ENCODE data around the gene SP6. TPM values are rescaled to one million over a fixed set of nuclear protein-coding genes. Genes with fewer than 3 reads are reported as not detected.

Gene SP6
- 0.65 and 1.2 TPM in 2 replicates for total RNA-seq

GRCh38 chr17:47850692-47851573, at the start of gene SP6:
SP6 (minus strand) TSS chr17:47851163; CDS start chr17:47848429, 2,734 bp downstream.

DNA sequence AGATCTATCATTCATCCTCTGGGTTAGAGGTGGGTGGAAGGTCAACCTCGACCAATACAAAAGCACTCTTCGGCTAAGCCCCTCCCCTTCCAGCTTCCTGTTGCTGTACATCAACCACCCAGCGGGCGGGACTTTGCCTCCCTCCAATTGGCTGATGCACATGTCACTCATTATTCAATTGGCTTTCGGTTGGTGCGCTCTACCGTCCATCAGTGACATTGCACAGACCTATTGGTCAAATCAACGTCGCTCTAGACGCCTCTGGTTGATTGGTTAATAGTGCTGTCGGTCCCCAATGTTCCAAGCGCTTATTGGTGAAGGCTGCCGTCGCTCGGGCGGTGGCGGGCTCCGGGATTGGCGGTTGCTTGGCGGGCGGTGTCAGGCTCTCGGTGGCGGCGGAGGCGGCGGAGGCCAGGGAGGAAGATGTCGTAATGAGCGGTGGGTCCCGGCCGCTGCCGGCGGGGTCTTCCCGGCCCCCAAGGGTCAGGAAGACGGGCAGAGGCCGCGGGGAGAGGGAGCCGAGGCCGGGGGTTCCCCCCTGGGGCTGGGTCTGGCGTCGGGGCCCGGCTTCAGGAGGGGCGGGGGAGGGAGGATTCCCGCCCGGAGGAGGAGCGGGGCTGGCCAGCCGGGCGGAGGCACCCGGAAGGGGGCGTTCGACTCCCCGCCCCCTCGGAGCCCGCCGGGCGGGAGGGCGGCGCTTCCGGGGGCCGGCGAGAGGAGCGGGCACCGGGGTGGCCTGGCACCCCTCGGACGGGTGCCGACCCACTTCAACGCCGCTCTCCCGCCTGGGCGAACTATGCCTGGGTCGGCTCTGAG, 45.1 kb upstream of the SP6 start, which contains the start of gene SP2:
Gene SP2, plus strand, starts transcription at position 381 of the 816 bp plus-strand sequence. Its CDS starts 51 bp downstream, at position 432.

GRCh38 chr17:47840742-47841487, 10.0 kb downstream of the SP6 start, which contains the start of gene SCRN2:
SCRN2 (minus strand) TSS chr17:47841273; CDS start chr17:47840843, 430 bp downstream.

DNA sequence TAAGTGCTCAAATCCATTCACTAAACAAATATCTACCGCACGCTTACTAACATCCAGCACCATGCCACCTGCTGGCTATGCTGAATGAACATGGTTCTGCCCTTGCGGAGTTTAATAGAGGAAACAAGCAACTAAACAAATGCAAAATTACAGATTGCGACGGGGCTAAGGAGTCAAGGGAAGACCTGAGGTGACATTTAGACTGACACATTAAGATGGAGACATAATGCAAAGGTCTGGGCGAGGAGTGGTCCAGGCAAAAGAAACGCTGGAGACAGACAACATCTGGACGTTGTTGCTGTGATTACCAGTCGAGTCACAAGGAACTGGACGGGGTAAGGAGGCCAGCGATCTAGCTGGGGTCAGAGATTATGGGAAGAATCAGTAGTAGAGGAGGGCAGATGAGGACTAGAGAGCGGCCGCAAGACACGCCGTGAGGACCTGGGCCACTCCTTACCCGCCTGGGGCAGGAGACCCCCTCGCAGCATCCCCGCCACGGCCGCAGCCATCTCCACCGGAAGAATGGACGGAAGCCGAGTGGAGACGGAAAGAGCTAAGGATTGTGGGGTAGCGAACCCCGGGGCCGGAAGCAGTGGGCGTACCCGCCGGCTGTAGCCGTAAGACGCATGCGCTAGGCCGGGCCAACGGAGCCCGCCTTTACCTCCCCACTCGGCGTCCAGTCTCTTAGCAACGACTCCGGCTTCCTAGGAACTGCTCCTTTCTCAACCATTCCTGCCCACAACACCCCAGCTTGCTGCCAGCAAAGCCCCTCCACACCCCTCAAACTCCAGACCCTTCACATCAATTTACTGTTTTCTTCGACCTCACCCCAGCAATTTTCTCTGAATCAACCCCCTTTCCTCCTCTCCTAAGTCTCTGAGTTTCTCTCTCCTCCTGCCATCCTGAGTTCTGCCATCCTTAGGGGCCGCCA, 19.7 kb downstream of the SP6 start, which contains the start of the genes LRRC46 and MRPL10:
Gene LRRC46, plus strand, starts transcription at position 668 of the 931 bp plus-strand sequence. CDS start 320 bp downstream, outside the sequence.
Gene MRPL10, minus strand, starts transcription at position 539 of the 931 bp plus-strand sequence. Its CDS starts 30 bp downstream, at position 509.

GRCh38 chr17:47821424-47822391, 29.3 kb downstream of the SP6 start, which contains the start of gene OSBPL7:
OSBPL7 (minus strand) TSS chr17:47821794; CDS start chr17:47820278, 1,516 bp downstream.

Other genes starting within 250 kb of the SP6 start
- gene KPNB1, start 201.2 kb downstream of the SP6 start, total RNA-seq: 331 and 395 TPM in 2 replicates
- gene TBKBP1, start 157.0 kb downstream of the SP6 start, total RNA-seq: 9.1 and 13.8 TPM in 2 replicates
- gene TBX21, start 117.9 kb downstream of the SP6 start, total RNA-seq: not detected in 2 replicates
- 5.8 and 11.1 TPM in 2 replicates for gene OSBPL7, start 29.4 kb downstream of the SP6 start, total RNA-seq
- gene MRPL10, start 19.6 kb downstream of the SP6 start, total RNA-seq: 15.8 and 25.0 TPM in 2 replicates
- gene LRRC46, start 19.5 kb downstream of the SP6 start, total RNA-seq: under 0.01 and 0.15 TPM in 2 replicates
- gene SCRN2, start 9.9 kb downstream of the SP6 start, total RNA-seq: 51.6 and 69.1 TPM in 2 replicates
- 0.30 and 1.9 TPM in 2 replicates for gene SP2, start 45.1 kb upstream of the SP6 start, total RNA-seq
- gene PNPO, start 90.4 kb upstream of the SP6 start, total RNA-seq: 21.1 and 45.6 TPM in 2 replicates
- not detected in 2 replicates for gene PRR15L, start 106.7 kb upstream of the SP6 start, total RNA-seq
- gene CDK5RAP3, start 120.0 kb upstream of the SP6 start, total RNA-seq: 45.1 and 75.8 TPM in 2 replicates
- 9.3 and 11.7 TPM in 2 replicates for gene COPZ2, start 186.6 kb upstream of the SP6 start, total RNA-seq
- gene NFE2L1, start 197.2 kb upstream of the SP6 start, total RNA-seq: 55.5 and 88.0 TPM in 2 replicates

All from epithelial cell of umbilical artery (primary cell).